MM.1S (cell line): ENCODE data around the gene ZNF112.

Source experiments
- EZH2 ChIP-seq: fragments of 300-600 bp; sonication (generic); optimal IDR thresholded peaks from 2 replicates; pipeline ENCODE3; 2017; ENCODE audit warnings: low read depth, mild to moderate bottlenecking, antibody characterized with exemption, low read length, mixed read lengths
- EZH2phosphoT487 ChIP-seq: fragments of 300-600 bp; sonication (generic); IDR thresholded peaks from 2 replicates; pipeline ENCODE4 v1.6.1; 2018; ENCODE audit warnings: antibody characterized with exemption, low read length
- TF ChIP-seq, protein P1 (sequence below): fragments of 300-600 bp; sonication (generic); IDR thresholded peaks from 2 replicates; pipeline ENCODE4 v1.5.1; 2016; ENCODE audit warnings: antibody characterized with exemption, low read length, mixed read lengths

GRCh38 chr19:44278181-44278690, 78.2 kb downstream of the ZNF112 start:
- TF ChIP-seq, protein P1, sequence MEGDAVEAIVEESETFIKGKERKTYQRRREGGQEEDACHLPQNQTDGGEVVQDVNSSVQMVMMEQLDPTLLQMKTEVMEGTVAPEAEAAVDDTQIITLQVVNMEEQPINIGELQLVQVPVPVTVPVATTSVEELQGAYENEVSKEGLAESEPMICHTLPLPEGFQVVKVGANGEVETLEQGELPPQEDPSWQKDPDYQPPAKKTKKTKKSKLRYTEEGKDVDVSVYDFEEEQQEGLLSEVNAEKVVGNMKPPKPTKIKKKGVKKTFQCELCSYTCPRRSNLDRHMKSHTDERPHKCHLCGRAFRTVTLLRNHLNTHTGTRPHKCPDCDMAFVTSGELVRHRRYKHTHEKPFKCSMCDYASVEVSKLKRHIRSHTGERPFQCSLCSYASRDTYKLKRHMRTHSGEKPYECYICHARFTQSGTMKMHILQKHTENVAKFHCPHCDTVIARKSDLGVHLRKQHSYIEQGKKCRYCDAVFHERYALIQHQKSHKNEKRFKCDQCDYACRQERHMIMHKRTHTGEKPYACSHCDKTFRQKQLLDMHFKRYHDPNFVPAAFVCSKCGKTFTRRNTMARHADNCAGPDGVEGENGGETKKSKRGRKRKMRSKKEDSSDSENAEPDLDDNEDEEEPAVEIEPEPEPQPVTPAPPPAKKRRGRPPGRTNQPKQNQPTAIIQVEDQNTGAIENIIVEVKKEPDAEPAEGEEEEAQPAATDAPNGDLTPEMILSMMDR = no peak
- TF ChIP-seq EZH2 (no peak), EZH2phosphoT487 (no peak)
